ENCODE results near the gene FBXO3.

GRCh38 chr11:33770236-33770635 is 4.1 kb downstream of the FBXO3 start:
- TF ChIP-seq POLR2A (IDR thresholded peaks at IDR 0.05), result no peak
- TF ChIP-seq, protein P1, sequence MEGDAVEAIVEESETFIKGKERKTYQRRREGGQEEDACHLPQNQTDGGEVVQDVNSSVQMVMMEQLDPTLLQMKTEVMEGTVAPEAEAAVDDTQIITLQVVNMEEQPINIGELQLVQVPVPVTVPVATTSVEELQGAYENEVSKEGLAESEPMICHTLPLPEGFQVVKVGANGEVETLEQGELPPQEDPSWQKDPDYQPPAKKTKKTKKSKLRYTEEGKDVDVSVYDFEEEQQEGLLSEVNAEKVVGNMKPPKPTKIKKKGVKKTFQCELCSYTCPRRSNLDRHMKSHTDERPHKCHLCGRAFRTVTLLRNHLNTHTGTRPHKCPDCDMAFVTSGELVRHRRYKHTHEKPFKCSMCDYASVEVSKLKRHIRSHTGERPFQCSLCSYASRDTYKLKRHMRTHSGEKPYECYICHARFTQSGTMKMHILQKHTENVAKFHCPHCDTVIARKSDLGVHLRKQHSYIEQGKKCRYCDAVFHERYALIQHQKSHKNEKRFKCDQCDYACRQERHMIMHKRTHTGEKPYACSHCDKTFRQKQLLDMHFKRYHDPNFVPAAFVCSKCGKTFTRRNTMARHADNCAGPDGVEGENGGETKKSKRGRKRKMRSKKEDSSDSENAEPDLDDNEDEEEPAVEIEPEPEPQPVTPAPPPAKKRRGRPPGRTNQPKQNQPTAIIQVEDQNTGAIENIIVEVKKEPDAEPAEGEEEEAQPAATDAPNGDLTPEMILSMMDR (IDR thresholded peaks at IDR 0.05 in 4 of 5, conservative IDR thresholded peaks at IDR 0.05 in 1 of 5), result no peak
